H9 (cell line): ENCODE results near the gene GBP1. TPM values are rescaled to one million over a fixed set of nuclear protein-coding genes. Genes with fewer than 3 reads are reported as not detected.

ENCODE experiments used
- DNase-seq: peaks from one replicate; pipeline ENCODE4 v3.0.0-alpha.2; 2017
- H2AFZ ChIP-seq: one replicate; pipeline ENCODE4 v1.6.1; 2013; ENCODE audit warnings: mild to moderate bottlenecking, low read length, control low read depth, moderate library complexity
- H2AK5ac ChIP-seq: 2 replicates; pipeline ENCODE4 v1.6.1; 2013; ENCODE audit warnings: low read length, control low read depth, mixed read lengths; ENCODE audit not compliant: insufficient read length
- H2BK120ac ChIP-seq: one replicate; pipeline ENCODE4 v1.6.1; 2013; ENCODE audit warnings: low read depth, mild to moderate bottlenecking, low read length, control low read depth, inconsistent platforms; ENCODE audit not compliant: poor library complexity, severe bottlenecking
- H2BK12ac ChIP-seq: 2 replicates; pipeline ENCODE4 v1.6.1; 2013; ENCODE audit warnings: low read length, control low read depth, mixed read lengths, low read depth; ENCODE audit not compliant: insufficient read length
- H2BK15ac ChIP-seq: 2 replicates; pipeline ENCODE4 v1.6.1; 2013; ENCODE audit warnings: low read depth, low read length, control low read depth
- H2BK20ac ChIP-seq: one replicate; pipeline ENCODE4 v1.6.1; 2013; ENCODE audit warnings: low read depth, mild to moderate bottlenecking, low read length, control low read depth, inconsistent platforms; ENCODE audit not compliant: poor library complexity, severe bottlenecking
- H2BK5ac ChIP-seq: 2 replicates; pipeline ENCODE4 v1.6.1; 2013; ENCODE audit warnings: low read length, control low read depth, mixed read lengths; ENCODE audit not compliant: insufficient read length
- H3K14ac ChIP-seq: 2 replicates; pipeline ENCODE4 v1.6.1; 2013; ENCODE audit warnings: low read length, control low read depth; ENCODE audit not compliant: insufficient read depth
- H3K18ac ChIP-seq: 2 replicates; pipeline ENCODE4 v1.6.1; 2013; ENCODE audit warnings: low read depth, mild to moderate bottlenecking, mixed read lengths, low read length, control low read depth; ENCODE audit not compliant: insufficient read length
- H3K23ac ChIP-seq: 2 replicates; pipeline ENCODE4 v1.6.1; 2013; ENCODE audit warnings: low read length, control low read depth, mixed read lengths, low read depth; ENCODE audit not compliant: insufficient read length
- H3K23me2 ChIP-seq: 2 replicates; pipeline ENCODE4 v1.6.1; 2013; ENCODE audit warnings: low read depth, mild to moderate bottlenecking, mixed read lengths, low read length, control low read depth; ENCODE audit not compliant: insufficient read length, poor library complexity, severe bottlenecking
- H3K27ac ChIP-seq: 2 replicates; pipeline ENCODE4 v1.5.1; 2013; ENCODE audit warnings: low read length, control low read depth, mixed read lengths, low read depth; ENCODE audit not compliant: insufficient read length
- H3K27me3 ChIP-seq: 2 replicates; pipeline ENCODE4 v1.6.1; 2013; ENCODE audit warnings: low read length, control low read depth, inconsistent platforms; ENCODE audit not compliant: insufficient read depth
- H3K4ac ChIP-seq: 2 replicates; pipeline ENCODE4 v1.6.1; 2013; ENCODE audit warnings: low read depth, mild to moderate bottlenecking, control low read depth, inconsistent platforms, low read length, moderate library complexity
- H3K4me1 ChIP-seq: 2 replicates; pipeline ENCODE4 v1.6.1; 2013; ENCODE audit warnings: low read length, control low read depth, inconsistent platforms; ENCODE audit not compliant: insufficient read depth
- H3K4me2 ChIP-seq: 2 replicates; pipeline ENCODE4 v1.6.1; 2013; ENCODE audit warnings: low read length, control low read depth, mixed read lengths; ENCODE audit not compliant: insufficient read length, insufficient read depth
- H3K56ac ChIP-seq: 2 replicates; pipeline ENCODE4 v1.6.1; 2013; ENCODE audit warnings: low read depth, mild to moderate bottlenecking, mixed read lengths, low read length, control low read depth; ENCODE audit not compliant: insufficient read length
- H3K79me1 ChIP-seq: 2 replicates; pipeline ENCODE4 v1.6.1; 2013; ENCODE audit warnings: low read depth, mild to moderate bottlenecking, moderate library complexity, low read length, control low read depth, inconsistent platforms; ENCODE audit not compliant: insufficient read depth, poor library complexity, severe bottlenecking
- H3K79me2 ChIP-seq: 2 replicates; pipeline ENCODE4 v1.6.1; 2013; ENCODE audit warnings: low read length, control low read depth, inconsistent platforms; ENCODE audit not compliant: insufficient read depth
- H3K9ac ChIP-seq: 2 replicates; pipeline ENCODE4 v1.6.1; 2013; ENCODE audit warnings: low read length, control low read depth, mixed read lengths; ENCODE audit not compliant: insufficient read length; ENCODE audit errors: extremely low read depth
- H3K9me3 ChIP-seq: one replicate; pipeline ENCODE4 v1.6.1; 2013; ENCODE audit warnings: low read depth, low read length, inconsistent platforms; ENCODE audit not compliant: control insufficient read depth
- H3T11ph ChIP-seq: one replicate; pipeline ENCODE4 v1.6.1; 2013; ENCODE audit warnings: mild to moderate bottlenecking, low read length, control low read depth, inconsistent platforms
- H4K20me1 ChIP-seq: one replicate; pipeline ENCODE4 v1.6.1; 2013; ENCODE audit not compliant: control insufficient read depth, insufficient read length, insufficient read depth
- H4K5ac ChIP-seq: 2 replicates; pipeline ENCODE4 v1.6.1; 2013; ENCODE audit warnings: low read depth, mild to moderate bottlenecking, mixed read lengths, low read length, control low read depth; ENCODE audit not compliant: insufficient read length
- H4K8ac ChIP-seq: replicated peaks from 2 replicates; pipeline ENCODE4 v1.6.1; 2013; ENCODE audit warnings: low read length, control low read depth, mixed read lengths, low read depth; ENCODE audit not compliant: insufficient read length
- H4K91ac ChIP-seq: 2 replicates; pipeline ENCODE4 v1.6.1; 2013; ENCODE audit warnings: low read depth, mild to moderate bottlenecking, moderate library complexity, mixed read lengths, low read length, control low read depth; ENCODE audit not compliant: insufficient read length
- H3K27ac Mint-ChIP-seq, 3 experiments: 2 replicates in 2 of 3; 3 replicates in 1 of 3; pipeline ENCODE4 v1.8.0; 2020 to 2021; ENCODE audit warnings: mixed read lengths in 3 of 3, mild to moderate bottlenecking in 1 of 3, moderate library complexity in 1 of 3
- H3K27me3 Mint-ChIP-seq: 2 replicates; pipeline ENCODE4 v1.8.0; 2021; ENCODE audit warnings: low read depth, mild to moderate bottlenecking, moderate library complexity, mixed read lengths
- H3K36me3 Mint-ChIP-seq, 3 experiments: 2 replicates in 2 of 3; 3 replicates in 1 of 3; pipeline ENCODE4 v1.8.0; 2020 to 2021; ENCODE audit warnings: low read depth in 3 of 3, mixed read lengths in 3 of 3; ENCODE audit not compliant: insufficient read depth in 1 of 3
- H3K4me1 Mint-ChIP-seq, 2 experiments: 2 replicates each; pipeline ENCODE4 v1.8.0; 2020; ENCODE audit warnings: mixed read lengths in 2 of 2
- H3K4me3 Mint-ChIP-seq, 2 experiments: 2 replicates in 1 of 2; 3 replicates in 1 of 2; pipeline ENCODE4 v1.8.0; 2020 to 2021; ENCODE audit warnings: mild to moderate bottlenecking in 2 of 2, mixed read lengths in 2 of 2, moderate library complexity in 1 of 2
- H3K9me3 Mint-ChIP-seq, 2 experiments: 2 replicates in 1 of 2; 3 replicates in 1 of 2; pipeline ENCODE4 v1.8.0; 2020; ENCODE audit warnings: mild to moderate bottlenecking in 2 of 2, mixed read lengths in 2 of 2, moderate library complexity in 1 of 2
- CTCF ChIP-seq: fragments of 200-600 bp; sonication (generic); conservative IDR thresholded peaks from 3 replicates; pipeline ENCODE4 v1.8.0; 2021; ENCODE audit warnings: antibody characterized with exemption, mild to moderate bottlenecking
- WGBS: extraction: QIAGEN DNeasy Blood & Tissue Kit; methylation state at CpG from one replicate; pipeline ENCODE4 v1.1.7; 2013; ENCODE audit warnings: missing lambda C conversion rate, low lambda C conversion rate, mixed read lengths; ENCODE audit not compliant: insufficient read length; ENCODE audit errors: extremely low coverage; 5-methylcytosine and 5-hydroxymethylcytosine counted together
- total RNA-seq: library from RNA; stranded (reverse); gene quantifications from 2 replicates; pipeline ENCODE4 v1.2.1, GENCODE V29; 2021

Gene GBP1
- total RNA-seq, 1 experiment from 2014 or later = not detected

GRCh38 chr1:89087241-89087640 lies 22.2 kb upstream of the GBP1 start:
- no peak overlapping the region for H3K4me3 Mint-ChIP-seq
- DNase-seq = no peak
- H2AFZ ChIP-seq = peak overlapping the region; percentile 8

More at GRCh38 chr1:89087241-89087640, 22.2 kb upstream of the GBP1 start:
- no peak overlapping the region for H3K9ac ChIP-seq
- no peak overlapping the region for H2BK12ac ChIP-seq
- H3K4ac ChIP-seq = no peak overlapping the region
- no peak overlapping the region for H4K91ac ChIP-seq
- no peak overlapping the region for H2BK120ac ChIP-seq
- no peaks in the 10 kb centered on the region for H3K23me2 ChIP-seq
- Mint-ChIP-seq H3K27me3 (no peaks in the 10 kb centered on the region), H3K27ac (peak overlapping the region in 1 of 3 experiments; percentile 37; a peak in 1 of 7 replicates), H3K4me1 (peaks cover 2 to 4% of the 10 kb centered on the region in 2 experiments; a peak in 1 of 4 replicates), H3K36me3 (no peaks in the 10 kb centered on the region; a peak in 1 of 7 replicates), H3K9me3 (peaks cover 0 to under 1% of the 10 kb centered on the region in 2 experiments; a peak in 1 of 5 replicates)
- no peak overlapping the region for H2BK20ac ChIP-seq
- H3K9me3 ChIP-seq = no peaks in the 10 kb centered on the region
- H4K5ac ChIP-seq = no peak overlapping the region
- no peak overlapping the region for H3K27ac ChIP-seq
- H3K79me1 ChIP-seq = no peaks in the 10 kb centered on the region
- no peaks in the 10 kb centered on the region for H4K20me1 ChIP-seq
- no peaks in the 10 kb centered on the region for H3K27me3 ChIP-seq
- no CpG with 5 or more reads among the region's 8 CpGs for WGBS
- H3K14ac ChIP-seq = no peak overlapping the region
- H3T11ph ChIP-seq = no peak overlapping the region
- no peak overlapping the region for H3K56ac ChIP-seq
- no peak overlapping the region for H2BK15ac ChIP-seq
- no peak overlapping the region for H4K8ac ChIP-seq
- H3K18ac ChIP-seq = no peak overlapping the region
- no peaks in the 10 kb centered on the region for H3K4me1 ChIP-seq
- H3K4me2 ChIP-seq = no peak overlapping the region
- TF ChIP-seq CTCF = no peak
- no peak overlapping the region for H2AK5ac ChIP-seq
- H3K23ac ChIP-seq = no peak overlapping the region
- H3K79me2 ChIP-seq = no peaks in the 10 kb centered on the region
- no peak overlapping the region for H2BK5ac ChIP-seq
